ENCODE data around the gene RALGAPA2.

- TF ChIP-seq POLR2A (IDR thresholded peaks at IDR 0.05) (no peak), CTCF (IDR thresholded peaks at IDR 0.05) (no peak)
Observed at GRCh38 chr20:20527661-20528060, 184.8 kb downstream of the RALGAPA2 start.

Data from body of pancreas (tissue), 4 donors.